Prostate gland (tissue), 2 donors: ENCODE results near the gene GON4L.

Source experiments
- POLR2A ChIP-seq: fragments of 450-650 bp; IDR thresholded peaks from one replicate; pipeline ENCODE4 v1.6.1; 2016; ENCODE audit warnings: antibody characterized with exemption, mild to moderate bottlenecking
- POLR2AphosphoS5 ChIP-seq: sonication (generic); formaldehyde crosslinking; IDR thresholded peaks from one replicate; pipeline ENCODE4 v1.6.1; 2017; ENCODE audit warnings: antibody characterized with exemption
- TF ChIP-seq, protein P1 (sequence below), 4 experiments: fragments of 200-600 bp in 2 of 4; fragments of 450-650 bp in 2 of 4; sonication (generic) in 2 of 4; IDR thresholded peaks; 1 replicate in 3 of 4; 2 replicates in 1 of 4; pipeline ENCODE4 v1.5.1; 2016 to 2019; ENCODE audit warnings: antibody characterized with exemption in 4 of 4, mild to moderate bottlenecking in 2 of 4, moderate library complexity in 2 of 4

DNA sequence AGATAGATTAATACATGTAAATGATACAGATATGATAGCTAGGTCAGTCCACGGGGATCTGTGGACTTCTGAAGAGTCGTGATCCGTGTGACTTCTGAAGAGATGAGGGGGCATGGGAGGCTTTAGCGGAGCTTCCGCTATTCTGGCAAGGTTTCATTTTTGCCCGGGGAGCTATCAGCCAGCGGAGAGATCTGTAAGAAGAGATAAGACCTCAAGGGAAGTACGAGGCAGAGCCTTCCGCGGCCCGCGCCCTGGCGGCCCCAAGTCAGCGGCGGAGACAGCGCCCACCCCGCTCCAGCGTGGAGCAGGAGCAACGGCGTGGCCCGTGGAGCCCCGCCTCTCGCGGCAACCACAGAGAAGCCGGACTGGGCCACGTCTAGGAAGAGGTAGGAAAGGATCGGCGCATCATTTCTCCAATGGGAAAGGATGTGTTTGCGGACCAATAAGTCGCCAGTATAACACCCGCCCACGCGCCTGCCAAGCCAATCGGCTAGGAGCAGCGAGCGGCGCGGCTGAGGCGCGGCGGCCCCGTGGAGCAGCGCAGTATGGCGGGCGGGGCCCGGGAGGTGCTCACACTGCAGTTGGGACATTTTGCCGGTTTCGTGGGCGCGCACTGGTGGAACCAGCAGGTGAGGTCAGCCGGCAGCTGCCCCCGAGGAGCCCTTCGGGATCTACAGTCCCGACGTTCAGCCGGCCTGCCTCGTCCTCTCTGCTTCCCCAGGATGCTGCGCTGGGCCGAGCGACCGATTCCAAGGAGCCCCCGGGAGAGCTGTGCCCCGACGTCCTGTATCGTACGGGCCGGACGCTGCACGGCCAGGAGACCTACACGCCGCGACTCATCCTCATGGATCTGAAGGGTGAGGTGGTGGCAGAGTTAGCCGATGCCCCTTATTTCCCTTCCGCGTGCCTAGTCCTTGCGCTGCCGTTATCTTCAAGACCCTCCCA lies 111.5 kb downstream of the GON4L start:
- TF ChIP-seq, protein P1, sequence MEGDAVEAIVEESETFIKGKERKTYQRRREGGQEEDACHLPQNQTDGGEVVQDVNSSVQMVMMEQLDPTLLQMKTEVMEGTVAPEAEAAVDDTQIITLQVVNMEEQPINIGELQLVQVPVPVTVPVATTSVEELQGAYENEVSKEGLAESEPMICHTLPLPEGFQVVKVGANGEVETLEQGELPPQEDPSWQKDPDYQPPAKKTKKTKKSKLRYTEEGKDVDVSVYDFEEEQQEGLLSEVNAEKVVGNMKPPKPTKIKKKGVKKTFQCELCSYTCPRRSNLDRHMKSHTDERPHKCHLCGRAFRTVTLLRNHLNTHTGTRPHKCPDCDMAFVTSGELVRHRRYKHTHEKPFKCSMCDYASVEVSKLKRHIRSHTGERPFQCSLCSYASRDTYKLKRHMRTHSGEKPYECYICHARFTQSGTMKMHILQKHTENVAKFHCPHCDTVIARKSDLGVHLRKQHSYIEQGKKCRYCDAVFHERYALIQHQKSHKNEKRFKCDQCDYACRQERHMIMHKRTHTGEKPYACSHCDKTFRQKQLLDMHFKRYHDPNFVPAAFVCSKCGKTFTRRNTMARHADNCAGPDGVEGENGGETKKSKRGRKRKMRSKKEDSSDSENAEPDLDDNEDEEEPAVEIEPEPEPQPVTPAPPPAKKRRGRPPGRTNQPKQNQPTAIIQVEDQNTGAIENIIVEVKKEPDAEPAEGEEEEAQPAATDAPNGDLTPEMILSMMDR (IDR thresholded peaks at IDR 0.05), result peak in 1 of 4 experiments; percentile 9
- TF ChIP-seq POLR2AphosphoS5, result peak; percentile 95
- peak; percentile 57 for TF ChIP-seq POLR2A
